ENCODE measurements around the gene ARHGAP45. TPM values are rescaled to one million over a fixed set of nuclear protein-coding genes. Genes with fewer than 3 reads are reported as not detected.
A peak's percentile ranks its signal among the peaks of the same experiment; 100 is the strongest.

Gene ARHGAP45
- total and polyA plus RNA-seq, 2 of the 8 experiments (the other 6 are each of a cell fraction or from before 2014, with no cell fraction given) = 31.4 to 41.8 TPM

GRCh38 chr19:1035998-1036621, 30.9 kb upstream of the ARHGAP45 start:
- Histone ChIP-seq H3K4me2 (ENCODE audit: insufficient read depth in 1 of 2, low read depth in 2 of 2, low read length in 2 of 2) (no peak overlapping the region), H3K23ac (ENCODE audit: insufficient read length) (no peak overlapping the region), H2BK120ac (replicated peaks; ENCODE audit: low read depth, low read length) (no peak overlapping the region), H4K5ac (ENCODE audit: insufficient read length, low read depth, low read length) (no peak overlapping the region), H3K79me2 (ENCODE audit: control insufficient read depth in 1 of 2, insufficient read depth in 2 of 2, low read length in 2 of 2) (peaks cover 0 to 15% of the 10 kb centered on the region in 2 experiments; a peak in 2 of 4 replicates), H3K56ac (replicated peaks; ENCODE audit: insufficient read length, low read depth, low read length) (no peak overlapping the region), H3K27me3 (replicated peaks in 1 of 4; ENCODE audit: control insufficient read depth in 3 of 4, extremely low read depth in 1 of 4, insufficient read depth in 3 of 4, low read length in 3 of 4) (no peaks in the 10 kb centered on the region), H3K27ac (ENCODE audit: low read depth, low read length) (no peak overlapping the region), H2BK5ac (ENCODE audit: low read depth, low read length) (no peak overlapping the region), H3K14ac (ENCODE audit: insufficient read length) (no peak overlapping the region), H2AK5ac (ENCODE audit: low read depth, low read length) (no peak overlapping the region), H3K4me3 (ENCODE audit: extremely low read depth in 1 of 4, insufficient read depth in 2 of 4, low read depth in 3 of 4, low read length in 4 of 4) (no peak overlapping the region), H3K36me3 (ENCODE audit: control insufficient read depth in 2 of 4, insufficient read depth in 4 of 4, low read length in 3 of 4) (peaks cover 20 to 37% (median 34%) of the 10 kb centered on the region in 4 experiments), H3K9me3 (ENCODE audit: insufficient read depth in 2 of 2, low read depth in 1 of 2, low read length in 1 of 2) (no peaks in the 10 kb centered on the region), H3K18ac (ENCODE audit: extremely low read depth, low read length) (no peak overlapping the region), H3K4ac (replicated peaks; ENCODE audit: insufficient read length, low read depth, low read length) (no peak overlapping the region), H2AFZ (ENCODE audit: low read length) (no peak overlapping the region), H3K9ac (replicated peaks in 1 of 4; ENCODE audit: extremely low read depth in 1 of 4, low read depth in 3 of 4, low read length in 3 of 4) (no peak overlapping the region), H2BK20ac (ENCODE audit: low read length) (no peak overlapping the region), H4K20me1 (replicated peaks in 1 of 2; ENCODE audit: control insufficient read depth in 1 of 2, insufficient read depth in 2 of 2, low read length in 2 of 2) (peaks cover 0 to 13% of the 10 kb centered on the region in 2 experiments), H2BK15ac (ENCODE audit: low read length) (no peak overlapping the region), H3K79me1 (ENCODE audit: low read depth, low read length) (peaks cover 3% of the 10 kb centered on the region), H4K91ac (replicated peaks; ENCODE audit: insufficient read length, low read length) (no peak overlapping the region), H3K4me1 (replicated peaks in 1 of 4; ENCODE audit: control insufficient read depth in 3 of 4, insufficient read depth in 4 of 4, low read length in 3 of 4) (peaks cover 0 to 8% (median 6%) of the 10 kb centered on the region in 4 experiments; a peak in 6 of 7 replicates), H2BK12ac (ENCODE audit: low read depth, low read length) (no peak overlapping the region), H3K23me2 (ENCODE audit: low read depth, low read length) (peaks cover 10% of the 10 kb centered on the region), H4K8ac (ENCODE audit: extremely low read depth, insufficient read depth, low read length) (peak overlapping the region; percentile 4; the same call in 1 of the 2 replicates)
- ChIA-PET CTCF (ENCODE audit: partially characterized antibody) (interaction anchor here (0.7 to 1.8 kb wide), 4 partner anchors 11 to 164 kb away, joined by 3 to 5 read pairs (median 4); no protein-coding TSS in a partner anchor), POLR2A (ENCODE audit: partially characterized antibody) (interaction anchor here (0.6 to 16.4 kb wide), 10 partner anchors 9 to 233 kb away, joined by 3 to 509 read pairs (median 6); partner anchors contain the start of genes CIRBP, CNN2 and RNU6-2)
- no peak for FAIRE-seq
- WGBS, 2 experiments (ENCODE audit: extremely low coverage in 1 of 2, insufficient coverage in 1 of 2, insufficient read length in 1 of 2, insufficient replicate concordance in 2 of 2, low coverage in 1 of 2, low lambda C conversion rate in 2 of 2, missing lambda C conversion rate in 1 of 2) = 91% methylated on average over 29 of the region's 29 CpGs; no CpG with 5 or more reads in 1 of the 2 experiments
- DNase-seq (ENCODE audit: low read depth in 1 of 2, low spot score in 2 of 2) = no peak
- TF ChIP-seq KDM1A (IDR thresholded peaks at IDR 0.05; ENCODE audit: borderline replicate concordance, low read length) (no peak), BRCA1 (IDR thresholded peaks at IDR 0.05; ENCODE audit: low read depth, low read length) (no peak)
